GM21786 (cell line): ENCODE measurements around the gene UIMC1.
"Not testable (repeated sequence)": the region's sequence is repeated elsewhere in the genome, so short reads cannot be mapped to it uniquely, and the experiment has no call there.

Source experiments
- ATAC-seq: cut with Tn5 transposase; IDR thresholded peaks from one replicate; pipeline ENCODE4 v1.9.1; 2021; ENCODE audit not compliant: unreplicated experiment

UIMC1 gene

DNA sequence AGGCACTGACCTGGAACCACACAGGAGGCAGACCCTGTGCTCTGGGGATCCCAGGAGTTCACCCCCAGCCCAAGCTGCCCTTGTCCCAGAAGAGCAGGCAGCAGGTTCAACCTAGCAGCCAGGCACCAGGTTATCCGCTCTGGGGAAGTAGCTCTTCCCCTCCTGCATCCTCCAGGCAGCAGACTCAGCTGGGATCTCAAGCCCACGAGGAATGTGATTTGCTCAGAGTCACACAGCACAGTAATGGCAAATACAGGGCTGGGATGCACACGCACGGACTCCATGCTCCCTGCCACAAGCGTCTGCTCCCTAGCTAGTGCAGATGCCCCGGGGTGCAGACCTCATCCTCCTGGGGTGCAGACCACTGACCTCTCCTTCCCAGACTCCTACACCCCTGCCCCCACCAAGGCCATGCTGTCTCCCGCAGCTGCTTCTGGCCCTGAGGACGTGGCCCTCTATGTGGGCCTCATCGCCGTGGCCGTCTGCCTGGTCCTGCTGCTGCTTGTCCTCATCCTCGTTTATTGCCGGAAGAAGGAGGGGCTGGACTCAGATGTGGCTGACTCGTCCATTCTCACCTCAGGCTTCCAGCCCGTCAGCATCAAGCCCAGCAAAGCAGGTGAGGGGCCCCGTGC, 132.9 kb downstream of the UIMC1 start:
- no peak for ATAC-seq

DNA sequence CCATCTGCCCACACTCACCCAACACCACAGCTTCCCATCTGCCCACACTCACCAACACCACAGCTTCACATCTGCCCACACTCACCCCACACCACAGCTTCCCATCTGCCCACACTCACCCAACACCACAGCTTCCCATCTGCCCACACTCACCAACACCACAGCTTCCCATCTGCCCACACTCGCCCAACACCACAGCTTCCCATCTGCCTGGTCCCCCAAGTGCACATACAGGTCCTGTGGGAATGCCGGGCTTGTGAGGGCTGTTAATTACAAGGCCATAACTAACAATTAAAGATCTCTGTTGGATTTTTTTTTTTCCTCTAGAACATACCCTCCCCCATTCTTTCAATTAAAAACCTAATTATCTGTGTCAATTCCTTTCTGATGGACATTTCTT, 133.6 kb downstream of the UIMC1 start:
- ATAC-seq = not testable (repeated sequence)

DNA sequence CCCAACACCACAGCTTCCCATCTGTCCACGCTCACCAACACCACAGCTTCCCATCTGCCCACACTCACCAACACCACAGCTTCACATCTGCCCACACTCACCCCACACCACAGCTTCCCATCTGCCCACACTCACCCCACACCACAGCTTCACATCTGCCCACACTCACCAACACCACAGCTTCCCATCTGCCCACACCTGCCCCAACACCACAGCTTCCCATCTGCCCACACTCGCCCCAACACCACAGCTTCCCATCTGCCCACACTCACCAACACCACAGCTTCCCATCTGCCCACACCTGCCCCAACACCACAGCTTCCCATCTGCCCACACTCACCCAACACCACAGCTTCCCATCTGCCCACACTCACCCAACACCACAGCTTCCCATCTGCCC, 134.0 kb downstream of the UIMC1 start:
- ATAC-seq = not testable (repeated sequence)

DNA sequence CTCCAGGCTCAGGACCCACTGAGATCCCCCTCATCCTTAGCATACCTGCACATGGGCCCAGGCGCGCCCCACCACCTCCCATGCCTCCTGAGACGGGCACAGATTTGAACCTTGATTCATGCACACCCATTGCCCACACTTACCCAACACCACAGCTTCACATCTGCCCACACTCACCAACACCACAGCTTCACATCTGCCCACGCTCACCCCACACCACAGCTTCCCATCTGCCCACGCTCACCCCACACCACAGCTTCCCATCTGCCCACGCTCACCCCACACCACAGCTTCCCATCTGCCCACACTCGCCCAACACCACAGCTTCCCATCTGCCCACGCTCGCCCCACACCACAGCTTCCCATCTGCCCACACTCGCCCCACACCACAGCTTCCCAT, 135.9 kb downstream of the UIMC1 start:
- not testable (repeated sequence) for ATAC-seq

DNA sequence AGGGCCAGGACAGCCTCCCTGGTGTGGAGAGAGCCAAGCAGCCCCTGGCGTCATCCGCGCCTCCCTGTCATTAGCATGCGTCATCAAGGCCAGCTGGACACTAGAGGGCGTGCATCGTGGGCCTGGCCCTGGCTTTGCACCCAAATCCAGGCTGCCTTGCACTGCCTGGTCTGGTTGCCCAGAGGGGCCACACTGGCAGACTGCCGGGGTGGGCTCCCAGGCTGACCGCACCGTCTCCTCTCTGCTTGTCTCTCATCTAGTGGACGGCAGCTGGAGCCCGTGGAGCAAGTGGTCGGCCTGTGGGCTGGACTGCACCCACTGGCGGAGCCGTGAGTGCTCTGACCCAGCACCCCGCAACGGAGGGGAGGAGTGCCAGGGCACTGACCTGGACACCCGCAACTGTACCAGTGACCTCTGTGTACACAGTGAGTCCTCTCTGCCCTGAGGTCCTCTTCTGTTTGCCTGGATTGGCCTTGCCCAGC, 136.4 kb downstream of the UIMC1 start:
- no peak for ATAC-seq

DNA sequence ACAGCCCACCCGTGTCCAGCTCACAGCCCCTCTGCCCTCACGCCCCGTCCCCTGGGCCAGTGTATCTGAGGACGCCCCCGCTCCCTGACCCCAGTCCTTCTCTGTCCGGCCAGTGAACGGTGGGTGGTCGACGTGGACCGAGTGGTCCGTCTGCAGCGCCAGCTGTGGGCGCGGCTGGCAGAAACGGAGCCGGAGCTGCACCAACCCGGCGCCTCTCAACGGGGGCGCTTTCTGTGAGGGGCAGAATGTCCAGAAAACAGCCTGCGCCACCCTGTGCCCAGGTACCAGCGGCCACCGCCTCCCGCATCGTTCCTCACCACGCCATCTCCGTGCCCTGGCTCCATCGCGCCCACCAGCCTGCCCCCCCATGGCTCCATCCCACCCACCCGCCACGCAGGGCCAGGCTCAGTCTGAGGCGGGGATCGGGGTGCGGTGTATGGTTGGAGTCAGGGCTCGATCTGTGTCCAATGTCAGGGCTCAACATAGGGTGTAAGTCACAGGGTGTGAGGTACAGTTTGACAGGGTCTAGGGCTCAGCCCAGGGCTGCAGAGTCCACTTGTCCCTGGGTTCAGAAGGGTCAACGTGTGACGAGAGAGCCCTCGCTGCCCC, 137.0 kb downstream of the UIMC1 start:
- no peak for ATAC-seq

DNA sequence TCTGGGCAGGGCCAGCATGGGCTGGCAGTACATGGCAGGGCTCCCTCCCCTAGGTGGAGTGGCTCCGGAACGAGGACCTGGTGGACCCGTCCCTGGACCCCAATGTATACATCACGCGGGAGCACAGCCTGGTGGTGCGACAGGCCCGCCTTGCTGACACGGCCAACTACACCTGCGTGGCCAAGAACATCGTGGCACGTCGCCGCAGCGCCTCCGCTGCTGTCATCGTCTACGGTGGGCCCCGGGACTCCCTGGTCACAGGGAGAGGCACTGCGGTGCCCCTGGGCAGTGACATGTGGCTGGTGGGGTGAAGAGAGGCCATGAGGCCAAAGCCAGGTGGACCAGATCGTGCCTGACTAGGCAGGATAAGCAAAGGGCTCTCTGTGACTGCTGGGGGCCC, 137.8 kb downstream of the UIMC1 start:
- no peak for ATAC-seq

DNA sequence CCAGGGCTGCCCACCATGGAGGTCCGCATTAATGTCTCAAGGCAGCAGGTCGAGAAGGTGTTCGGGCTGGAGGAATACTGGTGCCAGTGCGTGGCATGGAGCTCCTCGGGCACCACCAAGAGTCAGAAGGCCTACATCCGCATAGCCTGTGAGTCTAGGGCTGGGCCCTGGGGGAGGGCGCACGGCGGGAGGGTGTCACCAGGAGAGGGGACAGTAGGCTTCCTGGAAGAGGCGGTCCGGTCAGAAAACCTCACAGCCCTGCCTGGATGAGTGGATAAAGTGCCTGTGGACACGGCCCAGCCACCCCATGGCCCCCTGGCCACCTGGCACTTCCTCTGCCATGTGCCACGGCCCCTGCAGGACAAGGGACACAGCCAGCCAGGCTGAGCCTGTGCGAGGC, 138.5 kb downstream of the UIMC1 start:
- no peak for ATAC-seq

DNA sequence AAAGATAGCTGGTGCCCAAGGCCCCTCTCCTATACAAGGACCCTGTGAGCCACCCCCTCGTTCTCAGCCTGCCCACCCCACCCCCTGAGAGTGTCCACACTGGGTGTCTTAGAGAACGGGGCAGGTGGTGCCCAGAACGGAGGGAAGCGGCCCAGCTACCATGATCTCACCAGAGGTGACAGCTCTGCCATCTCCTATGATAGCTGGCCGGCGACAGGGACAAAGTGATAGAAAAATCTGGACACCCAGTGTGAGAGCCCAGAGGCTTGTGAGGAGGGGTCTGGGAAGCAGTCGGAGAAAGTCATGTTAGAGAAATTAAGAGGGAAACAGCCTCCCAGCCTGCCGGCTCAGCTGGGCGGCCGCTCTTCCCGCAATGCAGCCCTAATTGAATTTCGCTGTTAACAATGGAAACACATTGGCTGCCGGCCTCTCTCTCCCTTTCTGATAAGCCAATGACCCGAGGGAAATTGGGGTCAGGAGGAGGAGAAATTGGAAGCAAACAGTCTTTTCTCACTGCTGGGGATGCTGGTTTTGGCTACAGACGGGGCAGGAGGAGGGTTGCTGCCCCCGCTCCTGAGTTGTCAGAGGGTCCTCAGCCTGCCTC, 139.8 kb downstream of the UIMC1 start:
- no peak for ATAC-seq

DNA sequence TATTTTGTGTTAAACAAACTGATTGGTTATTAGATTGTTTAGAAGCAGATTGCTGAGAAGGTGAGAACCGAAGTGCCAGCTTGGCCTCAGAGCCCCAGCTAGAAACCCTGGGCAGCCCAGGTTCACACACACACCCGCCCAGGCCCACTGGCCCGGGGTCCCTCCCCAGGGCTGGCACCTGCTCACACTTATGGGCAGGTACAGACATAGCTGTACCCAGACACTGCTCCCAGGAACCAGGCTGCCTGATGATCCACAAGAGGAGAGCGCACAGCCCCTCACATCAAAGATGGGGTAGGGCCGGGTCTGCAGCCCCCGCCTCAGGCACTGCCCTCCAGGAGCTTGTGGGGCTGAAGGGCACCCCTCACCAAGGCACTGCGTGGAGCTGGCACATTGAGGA, 140.6 kb downstream of the UIMC1 start:
- ATAC-seq = no peak

DNA sequence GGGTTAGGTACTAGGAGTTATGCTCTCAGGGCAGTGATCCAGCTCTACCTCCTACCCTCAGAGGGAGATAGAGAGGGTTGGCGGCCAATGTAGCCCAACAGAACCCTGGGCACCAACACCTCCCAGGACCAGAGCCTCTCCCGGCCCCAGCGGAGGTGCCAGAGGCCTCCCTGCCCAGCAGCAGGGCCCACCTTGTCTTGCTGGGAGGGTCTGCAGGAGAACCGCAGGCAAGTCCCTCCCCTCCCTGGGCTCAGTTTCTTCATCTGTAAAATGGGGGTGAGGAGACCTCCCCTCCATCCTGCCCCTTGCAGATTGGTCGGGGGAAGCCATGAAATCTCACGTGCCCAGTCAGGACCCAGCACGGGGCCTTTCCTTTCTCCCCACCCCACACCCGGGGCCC, 141.8 kb downstream of the UIMC1 start:
- no peak for ATAC-seq

DNA sequence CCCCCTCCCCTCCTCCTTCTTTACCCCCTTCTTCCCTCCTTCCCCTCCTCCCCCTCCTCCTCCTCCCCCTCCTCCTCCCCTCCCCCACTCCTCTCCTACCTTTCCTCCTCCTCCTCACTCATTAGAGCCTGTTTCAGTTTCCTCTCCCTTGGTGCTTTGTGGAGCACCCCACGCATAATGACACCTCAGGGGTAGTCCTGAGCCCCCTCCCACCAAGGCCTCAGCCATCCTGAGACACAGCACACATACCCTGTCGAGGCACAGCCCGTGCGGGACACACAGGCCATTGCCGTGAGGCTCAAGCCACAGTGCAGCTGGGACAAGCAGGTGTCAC, 142.8 kb downstream of the UIMC1 start:
- no peak for ATAC-seq

DNA sequence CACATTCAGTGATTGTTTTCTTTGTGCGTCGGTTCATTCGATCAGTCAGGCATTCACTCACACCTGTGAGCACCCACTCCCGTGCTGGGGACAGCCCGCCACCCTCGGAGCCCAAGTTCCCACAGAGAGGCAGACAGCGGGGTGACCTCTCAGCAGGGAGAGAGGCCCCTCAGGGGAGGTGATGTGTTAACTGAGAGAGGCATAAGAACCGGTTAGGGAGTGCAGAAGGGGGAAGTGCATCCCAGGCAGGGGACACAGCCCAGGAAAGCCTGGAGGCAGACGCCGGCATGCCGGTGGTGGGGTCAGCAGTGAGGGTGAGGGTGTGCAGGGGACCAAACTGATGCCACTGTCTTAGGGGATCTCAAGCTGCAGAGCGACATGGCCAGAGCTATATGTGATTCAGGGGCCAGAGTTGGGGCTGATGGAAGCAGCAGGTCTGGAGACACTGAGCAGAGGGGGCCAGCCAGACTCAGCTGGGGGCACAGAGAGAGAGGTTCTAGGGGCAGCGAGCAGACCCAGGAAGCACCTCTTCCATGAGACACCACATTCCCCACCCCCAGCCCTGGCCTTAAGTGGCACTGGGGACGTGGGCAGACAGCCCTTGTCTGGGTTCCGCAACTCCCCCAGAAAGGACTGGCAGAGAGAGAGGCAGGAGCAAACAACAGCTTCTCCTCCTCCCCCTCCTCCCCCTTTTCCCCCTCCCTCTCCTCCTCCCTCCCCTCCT, 143.4 kb downstream of the UIMC1 start:
- no peak for ATAC-seq

DNA sequence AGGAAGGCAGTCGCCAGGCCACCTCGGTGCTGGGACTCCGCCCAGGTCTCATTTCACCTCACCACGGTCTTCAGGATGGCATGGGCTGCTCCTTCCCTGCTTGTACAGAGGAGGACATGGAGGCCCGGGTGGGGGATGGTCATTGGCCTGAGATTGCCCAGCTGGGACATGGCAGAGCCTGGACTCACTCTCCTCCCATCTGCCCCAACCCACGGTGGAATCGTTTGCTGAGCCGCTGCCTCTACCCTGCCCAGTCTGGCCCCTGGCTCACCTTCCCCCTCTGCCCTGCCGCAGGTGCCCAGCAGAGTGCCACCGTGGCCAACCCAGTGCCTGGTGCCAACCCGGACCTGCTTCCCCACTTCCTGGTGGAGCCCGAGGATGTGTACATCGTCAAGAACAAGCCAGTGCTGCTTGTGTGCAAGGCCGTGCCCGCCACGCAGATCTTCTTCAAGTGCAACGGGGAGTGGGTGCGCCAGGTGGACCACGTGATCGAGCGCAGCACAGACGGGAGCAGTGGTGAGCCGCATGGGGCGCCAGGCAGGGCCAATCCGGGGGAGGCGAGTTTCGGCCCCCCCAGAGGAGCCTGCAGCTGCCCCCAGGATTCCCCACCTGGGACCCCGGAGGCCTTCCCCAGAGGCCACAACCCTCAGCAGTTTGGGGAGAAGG, 144.1 kb downstream of the UIMC1 start:
- no peak for ATAC-seq

DNA sequence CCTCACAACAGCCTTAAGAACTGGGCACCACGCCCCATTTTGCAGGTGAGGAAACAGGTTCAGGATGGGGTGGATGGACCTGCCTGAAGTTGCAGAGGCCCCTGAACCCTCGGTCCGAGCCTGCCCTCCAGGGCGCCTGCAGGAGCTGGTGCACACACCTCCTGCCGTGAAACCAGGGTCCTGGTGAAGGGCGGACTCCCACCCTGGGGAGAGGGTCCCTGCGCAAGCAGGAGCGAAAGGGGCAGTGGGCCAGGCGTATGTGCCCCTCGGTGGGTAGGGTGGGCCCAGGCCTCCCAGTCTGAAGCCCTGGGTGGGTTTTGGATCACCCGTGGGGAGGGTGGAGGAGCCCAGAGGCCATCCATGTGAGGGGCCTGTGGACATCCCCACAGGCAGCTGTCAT, 145.3 kb downstream of the UIMC1 start:
- ATAC-seq = no peak

DNA sequence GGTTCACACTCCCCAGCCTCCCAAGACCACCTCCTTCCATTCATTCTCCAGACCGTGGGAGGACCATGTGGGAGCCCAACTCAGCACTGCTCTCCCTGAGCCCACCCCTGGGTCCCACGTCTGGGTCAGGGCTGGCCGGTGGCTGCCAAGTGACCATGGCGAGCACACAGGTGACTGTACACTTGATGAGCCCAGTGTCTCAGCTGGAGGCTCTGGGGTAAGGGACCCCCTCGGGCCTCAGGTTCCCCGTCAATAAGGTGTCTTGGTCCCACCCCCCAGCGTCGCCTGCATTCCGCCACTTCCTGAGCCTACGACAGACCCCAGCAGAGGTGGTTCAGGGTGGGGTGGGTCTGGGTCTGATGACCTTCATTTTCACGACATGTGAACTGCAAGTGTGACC, 146.2 kb downstream of the UIMC1 start:
- no peak for ATAC-seq

DNA sequence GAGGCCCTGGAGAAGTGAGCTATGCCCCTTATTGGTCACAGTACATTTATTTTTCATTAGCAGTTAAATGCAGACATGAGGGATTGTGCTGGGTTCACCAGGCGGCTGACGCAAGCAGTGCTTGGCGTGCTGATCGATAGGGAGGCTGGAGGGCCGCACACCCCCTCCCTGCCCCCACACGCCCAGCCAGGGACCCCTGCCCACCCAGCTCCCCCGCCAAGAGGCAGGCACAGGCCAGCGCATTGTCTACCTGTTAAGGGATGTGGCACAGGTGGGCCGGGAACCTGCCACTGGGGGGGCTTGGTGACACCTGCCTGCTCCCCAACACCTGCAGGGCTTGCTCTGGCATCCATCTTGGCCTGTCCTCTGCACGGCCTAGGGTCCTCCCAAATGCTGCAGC, 146.7 kb downstream of the UIMC1 start:
- no peak for ATAC-seq

DNA sequence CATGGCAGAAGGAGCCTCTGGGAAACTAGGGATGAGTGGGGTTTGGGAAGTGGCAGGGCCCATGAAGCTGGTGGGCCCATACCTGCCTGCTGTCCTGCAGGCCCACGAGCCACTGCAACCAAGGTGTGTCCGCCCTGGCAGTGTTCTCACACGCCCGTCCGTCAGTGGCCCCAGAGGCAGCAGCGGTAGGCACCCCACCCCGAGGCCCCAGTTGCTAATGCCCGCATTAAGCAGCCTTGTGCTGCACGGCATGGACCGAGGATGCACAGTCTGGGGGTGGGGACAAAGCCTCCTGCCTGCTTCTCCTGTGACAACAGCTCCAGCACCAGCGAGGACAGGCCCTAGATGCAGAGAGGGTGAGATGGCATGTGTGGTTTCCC, 148.7 kb downstream of the UIMC1 start:
- no peak for ATAC-seq

DNA sequence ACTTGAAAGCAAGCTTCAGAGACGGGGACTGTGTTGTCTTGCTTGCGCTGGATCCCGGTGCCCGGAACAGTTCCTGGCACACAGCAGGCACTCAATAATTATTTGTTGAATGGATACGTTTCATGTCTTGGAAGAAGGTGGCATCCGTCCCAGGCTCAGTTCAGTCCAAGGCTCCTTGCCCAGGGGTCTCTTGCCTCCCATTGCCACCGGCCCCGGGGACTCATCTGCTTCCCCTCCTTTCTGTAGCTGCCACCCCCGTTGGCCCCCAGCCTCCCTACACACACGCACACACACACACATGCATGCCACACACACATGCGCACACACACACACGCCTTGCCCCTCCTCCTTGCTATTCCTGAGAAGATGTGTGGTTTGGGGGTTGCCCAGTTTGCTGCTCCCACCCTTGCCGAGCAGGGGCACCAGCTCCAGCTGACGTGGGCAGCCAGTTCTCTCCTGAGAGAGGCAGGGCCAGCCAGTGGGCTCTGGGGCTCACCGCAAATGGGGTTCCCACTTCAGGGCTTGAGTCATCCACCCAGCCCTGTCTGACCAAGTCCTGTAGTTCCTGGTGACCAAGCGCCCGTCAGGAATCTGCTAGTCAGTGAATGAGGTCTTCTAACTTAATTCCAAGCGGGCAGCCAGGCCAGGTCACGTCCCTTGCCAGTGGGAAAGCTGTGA, 149.2 kb downstream of the UIMC1 start:
- no peak for ATAC-seq

DNA sequence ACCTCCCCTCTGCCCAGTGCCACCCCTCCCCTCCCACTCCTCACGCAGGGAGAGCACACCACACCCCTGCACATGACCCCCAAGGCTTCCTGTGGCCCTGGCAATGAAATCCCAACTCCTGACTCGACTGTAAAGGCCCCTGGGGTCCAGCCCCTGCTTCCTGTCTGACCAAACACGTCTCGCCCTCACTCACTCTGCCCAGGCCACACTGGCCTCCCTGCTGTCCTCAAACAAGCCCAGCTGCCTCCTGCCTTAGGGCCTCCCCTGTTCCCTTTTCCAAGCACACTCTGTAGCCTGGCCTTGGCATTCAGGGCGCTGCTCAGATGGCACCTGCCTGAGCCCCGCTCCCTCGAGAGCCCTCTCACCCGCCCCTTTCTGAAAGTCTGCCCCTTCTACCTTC, 149.8 kb downstream of the UIMC1 start:
- no peak for ATAC-seq

DNA sequence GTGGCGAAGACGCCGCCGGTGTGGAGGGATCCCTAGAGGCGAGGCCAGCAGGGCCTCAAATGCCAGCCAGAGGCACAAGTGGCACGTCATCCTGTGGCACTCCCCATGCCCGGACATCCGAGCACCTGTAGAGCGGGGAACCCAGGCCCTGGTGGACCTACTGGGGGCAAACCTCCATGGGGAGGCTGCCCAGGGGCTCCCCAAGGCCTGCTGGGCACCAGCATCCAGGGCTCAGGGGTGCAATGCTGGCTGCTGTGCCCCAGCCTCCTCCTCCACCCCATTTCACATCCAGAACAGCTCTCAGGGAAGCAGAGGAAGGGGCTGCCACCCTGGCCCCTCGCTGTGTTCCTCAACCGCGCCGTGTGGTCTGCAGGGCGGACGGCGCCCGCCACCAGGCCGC, 151.0 kb downstream of the UIMC1 start:
- ATAC-seq = no peak
